Caco-2 (cell line): Measurements from ENCODE around the gene SULT1A1. TPM values are rescaled to one million over a fixed set of nuclear protein-coding genes. Genes with fewer than 3 reads are reported as not detected.
A peak's percentile ranks its signal among the peaks of the same experiment; 100 is the strongest.

ENCODE experiments used
- BruUV-seq: library from RNA; stranded (reverse); fragments of 400-500 nt; replicated peaks from 2 replicates; lab custom pipeline; 2021; lab: Mats Ljungman, UMichigan
- CTCF ChIA-PET: fragments of 300-600 bp; sonication (Branson Sonifier 250); formaldehyde crosslinking; loops from one replicate; lab custom pipeline; 2022; ENCODE audit warnings: antibody characterized with exemption; lab: Charles Lee
- POLR2A ChIA-PET: fragments of 300-600 bp; sonication (Branson Sonifier 250); formaldehyde crosslinking; loops from one replicate; lab custom pipeline; 2022; ENCODE audit warnings: antibody characterized with exemption; lab: Charles Lee
- DNase-seq, 2 experiments: peaks; one replicate each; pipeline versions ENCODE4 v3.0.0 to v3.0.0-alpha.2; 2020 to 2022
- H3K27me3 ChIP-seq: replicated peaks from 2 replicates; pipeline ENCODE4 v1.6.0; 2011; ENCODE audit warnings: low read length; ENCODE audit not compliant: control insufficient read depth, insufficient read depth
- H3K36me3 ChIP-seq: 2 replicates; pipeline ENCODE4 v1.5.1; 2011; ENCODE audit warnings: low read length; ENCODE audit not compliant: control insufficient read depth, insufficient read depth
- H3K4me1 ChIP-seq: fragments of 250-450 bp; sonication (Bioruptor Pico); 2 replicates; pipeline ENCODE4 v1.5.1; 2020; ENCODE audit warnings: mild to moderate bottlenecking
- H3K4me3 ChIP-seq: 2 replicates; pipeline ENCODE4 v1.5.1; 2011; ENCODE audit warnings: low read depth, mild to moderate bottlenecking, control low read depth, low read length
- H3K9me3 ChIP-seq: fragments of 250-450 bp; sonication (Bioruptor Pico); 2 replicates; pipeline ENCODE4 v1.5.1; 2020; ENCODE audit warnings: mild to moderate bottlenecking, moderate library complexity
- H3K27ac Mint-ChIP-seq: one replicate; pipeline ENCODE4 v1.8.0; 2022; ENCODE audit warnings: mixed read lengths; ENCODE audit not compliant: unreplicated experiment
- H3K27me3 Mint-ChIP-seq: one replicate; pipeline ENCODE4 v1.8.0; 2022; ENCODE audit warnings: mixed read lengths; ENCODE audit not compliant: insufficient read depth, unreplicated experiment
- H3K36me3 Mint-ChIP-seq: one replicate; pipeline ENCODE4 v1.8.0; 2022; ENCODE audit warnings: mild to moderate bottlenecking, mixed read lengths; ENCODE audit not compliant: insufficient read depth, unreplicated experiment
- H3K4me1 Mint-ChIP-seq: one replicate; pipeline ENCODE4 v1.8.0; 2022; ENCODE audit warnings: low read depth, mixed read lengths; ENCODE audit not compliant: unreplicated experiment
- H3K4me3 Mint-ChIP-seq: one replicate; pipeline ENCODE4 v1.8.0; 2022; ENCODE audit warnings: mild to moderate bottlenecking, moderate library complexity, mixed read lengths; ENCODE audit not compliant: unreplicated experiment
- H3K9me3 Mint-ChIP-seq: one replicate; pipeline ENCODE4 v1.8.0; 2022; ENCODE audit warnings: mixed read lengths; ENCODE audit not compliant: unreplicated experiment
- intact Hi-C: fragments of 100-400 bp; cut with micrococcal nuclease; formaldehyde crosslinking; loops from one replicate; pipeline ENCODE4 v1.10.0; 2022; ENCODE audit not compliant: unreplicated experiment
- total RNA-seq: library from RNA; stranded (reverse); gene quantifications from 2 replicates; pipeline ENCODE4 v1.2.3, GENCODE V29; 2022
- TF ChIP-seq, protein P1 (sequence below), 2 experiments: fragments of 200-600 bp in 1 of 2; IDR thresholded peaks; 1 replicate in 1 of 2; 2 replicates in 1 of 2; pipeline versions ENCODE4 v1.5.1 to v1.8.0; 2011 to 2022; ENCODE audit warnings: antibody characterized with exemption in 1 of 2, control low read depth in 1 of 2, inconsistent platforms in 1 of 2, low read depth in 1 of 2, low read length in 1 of 2, mild to moderate bottlenecking in 1 of 2, moderate library complexity in 1 of 2; ENCODE audit not compliant: insufficient read depth in 1 of 2, severe bottlenecking in 1 of 2, unreplicated experiment in 1 of 2

Gene SULT1A1
- total RNA-seq, 1 experiment from 2014 or later: 9.1 TPM

DNA sequence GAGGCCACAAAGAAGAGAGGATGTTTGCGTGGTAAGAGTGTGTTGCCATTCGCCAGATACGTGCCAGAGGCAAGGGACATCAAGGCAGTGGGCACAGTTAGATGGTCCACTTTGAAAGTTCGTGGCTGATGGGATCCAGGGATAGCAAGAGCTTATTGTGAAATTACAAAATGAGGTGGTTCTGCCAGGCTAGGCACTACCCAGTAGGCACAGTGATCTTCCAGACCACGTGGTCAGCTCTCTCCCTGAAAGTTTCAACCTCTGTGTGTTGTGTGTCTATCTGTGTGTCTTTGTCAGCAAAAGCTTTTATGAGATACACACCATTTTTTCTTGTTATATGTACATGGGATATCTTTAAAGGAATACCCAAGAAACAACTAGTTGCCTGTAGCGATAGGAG lies 46.6 kb downstream of the SULT1A1 start:
- TF ChIP-seq, protein P1, sequence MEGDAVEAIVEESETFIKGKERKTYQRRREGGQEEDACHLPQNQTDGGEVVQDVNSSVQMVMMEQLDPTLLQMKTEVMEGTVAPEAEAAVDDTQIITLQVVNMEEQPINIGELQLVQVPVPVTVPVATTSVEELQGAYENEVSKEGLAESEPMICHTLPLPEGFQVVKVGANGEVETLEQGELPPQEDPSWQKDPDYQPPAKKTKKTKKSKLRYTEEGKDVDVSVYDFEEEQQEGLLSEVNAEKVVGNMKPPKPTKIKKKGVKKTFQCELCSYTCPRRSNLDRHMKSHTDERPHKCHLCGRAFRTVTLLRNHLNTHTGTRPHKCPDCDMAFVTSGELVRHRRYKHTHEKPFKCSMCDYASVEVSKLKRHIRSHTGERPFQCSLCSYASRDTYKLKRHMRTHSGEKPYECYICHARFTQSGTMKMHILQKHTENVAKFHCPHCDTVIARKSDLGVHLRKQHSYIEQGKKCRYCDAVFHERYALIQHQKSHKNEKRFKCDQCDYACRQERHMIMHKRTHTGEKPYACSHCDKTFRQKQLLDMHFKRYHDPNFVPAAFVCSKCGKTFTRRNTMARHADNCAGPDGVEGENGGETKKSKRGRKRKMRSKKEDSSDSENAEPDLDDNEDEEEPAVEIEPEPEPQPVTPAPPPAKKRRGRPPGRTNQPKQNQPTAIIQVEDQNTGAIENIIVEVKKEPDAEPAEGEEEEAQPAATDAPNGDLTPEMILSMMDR (IDR thresholded peaks at IDR 0.05; ENCODE audit: insufficient read depth in 1 of 2, low read depth in 1 of 2, low read length in 1 of 2, severe bottlenecking in 1 of 2, unreplicated experiment in 1 of 2): no peak
- intact Hi-C loops: no loop called here
- no peaks in the 10 kb centered on the region for H3K27me3 ChIP-seq
- H3K36me3 ChIP-seq: no peaks in the 10 kb centered on the region; the same call in 1 of the 2 replicates
- H3K4me1 ChIP-seq: peaks cover 15% of the 10 kb centered on the region
- H3K27me3 Mint-ChIP-seq: no peaks in the 10 kb centered on the region
- H3K4me3 Mint-ChIP-seq: no peak overlapping the region
- no TSS peak for BruUV-seq
- H3K4me1 Mint-ChIP-seq: peaks cover 8% of the 10 kb centered on the region
- no peak overlapping the region for H3K27ac Mint-ChIP-seq
- H3K9me3 Mint-ChIP-seq: peaks cover 21% of the 10 kb centered on the region
- DNase-seq: no peak
- POLR2A ChIA-PET: no interaction called here
- CTCF ChIA-PET: no interaction called here
- peaks cover 17% of the 10 kb centered on the region for H3K36me3 Mint-ChIP-seq
- peaks cover 13% of the 10 kb centered on the region; the same call in 1 of the 2 replicates for H3K9me3 ChIP-seq
- H3K4me3 ChIP-seq: no peak overlapping the region

DNA sequence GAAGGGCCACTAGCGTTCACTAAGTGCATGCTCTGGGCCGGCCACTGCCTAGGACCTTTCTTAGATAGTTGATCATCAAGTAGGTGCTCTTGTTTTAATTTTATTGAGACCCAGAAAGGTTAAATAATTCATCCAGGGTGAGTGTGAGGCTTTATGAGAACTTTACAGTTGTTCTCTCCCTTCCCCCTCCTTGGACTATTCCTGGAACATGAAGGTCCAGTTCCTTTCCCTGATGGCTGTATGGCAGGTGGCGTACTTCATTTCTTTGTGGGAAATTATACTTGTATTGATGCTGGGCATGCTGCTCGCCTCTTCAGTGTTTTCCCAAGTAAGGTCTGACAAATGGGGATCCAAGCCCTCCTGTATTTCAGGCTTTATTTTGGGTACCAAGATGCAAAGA lies 47.6 kb downstream of the SULT1A1 start:
- no TSS peak for BruUV-seq
- H3K36me3 ChIP-seq: no peaks in the 10 kb centered on the region; the same call in 1 of the 2 replicates
- peaks cover 14% of the 10 kb centered on the region for H3K9me3 Mint-ChIP-seq
- TF ChIP-seq, protein P1 (IDR thresholded peaks at IDR 0.05; ENCODE audit: insufficient read depth in 1 of 2, low read depth in 1 of 2, low read length in 1 of 2, severe bottlenecking in 1 of 2, unreplicated experiment in 1 of 2): no peak
- no peak overlapping the region for H3K4me3 ChIP-seq
- DNase-seq: no peak
- H3K4me3 Mint-ChIP-seq: no peak overlapping the region
- peaks cover 6% of the 10 kb centered on the region; the same call in 1 of the 2 replicates for H3K9me3 ChIP-seq
- POLR2A ChIA-PET: no interaction called here
- H3K4me1 ChIP-seq: peaks cover 15% of the 10 kb centered on the region
- intact Hi-C loops: no loop called here
- H3K4me1 Mint-ChIP-seq: peaks cover 1% of the 10 kb centered on the region
- no peaks in the 10 kb centered on the region for H3K27me3 ChIP-seq
- peaks cover 21% of the 10 kb centered on the region for H3K36me3 Mint-ChIP-seq
- no peaks in the 10 kb centered on the region for H3K27me3 Mint-ChIP-seq
- H3K27ac Mint-ChIP-seq: peak overlapping the region; percentile 40
- CTCF ChIA-PET: no interaction called here

DNA sequence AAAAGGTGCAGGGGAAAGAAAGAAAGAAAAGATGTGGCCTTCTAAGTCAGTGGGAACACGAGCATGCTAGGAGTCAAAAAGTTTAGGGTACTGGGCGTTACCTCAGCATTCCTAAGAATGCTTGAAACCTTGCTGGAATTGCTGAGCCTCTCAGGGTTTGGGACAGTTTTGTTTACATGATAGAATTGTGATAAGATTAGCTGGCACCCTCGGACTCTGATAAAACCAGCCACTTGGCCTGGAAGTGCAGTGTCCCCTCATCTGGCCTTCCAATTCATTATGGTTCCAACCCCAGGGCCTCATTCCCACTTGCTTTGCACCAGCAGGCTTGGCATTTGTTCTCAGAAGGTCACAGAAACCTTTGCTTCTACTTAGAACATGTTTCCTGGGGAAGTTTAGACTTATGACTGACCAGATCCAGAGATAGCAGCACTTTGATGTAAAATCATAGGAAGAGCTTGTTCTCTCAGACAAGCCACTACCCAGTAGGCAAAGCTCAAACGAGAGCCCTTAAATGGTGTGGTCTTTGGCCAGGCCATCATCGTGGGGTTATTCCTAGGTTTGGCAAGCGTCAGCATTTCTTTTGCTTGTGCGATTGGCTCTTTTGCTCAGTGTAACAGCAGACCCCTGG lies 48.2 kb downstream of the SULT1A1 start:
- H3K4me1 ChIP-seq: peaks cover 15% of the 10 kb centered on the region
- BruUV-seq: no TSS peak
- DNase-seq: peak; percentile 20 to 59
- ChIA-PET POLR2A (no interaction called here), CTCF (no interaction called here)
- H3K9me3 Mint-ChIP-seq: peaks cover 11% of the 10 kb centered on the region
- H3K4me3 ChIP-seq: no peak overlapping the region
- TF ChIP-seq, protein P1 (IDR thresholded peaks at IDR 0.05; ENCODE audit: insufficient read depth in 1 of 2, low read depth in 1 of 2, low read length in 1 of 2, severe bottlenecking in 1 of 2, unreplicated experiment in 1 of 2): no peak
- peaks cover 24% of the 10 kb centered on the region for H3K36me3 Mint-ChIP-seq
- no peaks in the 10 kb centered on the region for H3K27me3 Mint-ChIP-seq
- peaks cover under 1% of the 10 kb centered on the region; the same call in 1 of the 2 replicates for H3K9me3 ChIP-seq
- H3K27ac Mint-ChIP-seq: peak overlapping the region; percentile 40
- no peak overlapping the region for H3K4me3 Mint-ChIP-seq
- intact Hi-C loops: no loop called here
- H3K27me3 ChIP-seq: no peaks in the 10 kb centered on the region
- no peaks in the 10 kb centered on the region for H3K4me1 Mint-ChIP-seq
- H3K36me3 ChIP-seq: no peaks in the 10 kb centered on the region; the same call in 1 of the 2 replicates
